ENCODE data around the gene ADAP1. TPM values are rescaled to one million over a fixed set of nuclear protein-coding genes. Genes with fewer than 3 reads are reported as not detected.

Gene ADAP1
- total RNA-seq, 1 experiment from 2014 or later, result 6.2 TPM

DNA sequence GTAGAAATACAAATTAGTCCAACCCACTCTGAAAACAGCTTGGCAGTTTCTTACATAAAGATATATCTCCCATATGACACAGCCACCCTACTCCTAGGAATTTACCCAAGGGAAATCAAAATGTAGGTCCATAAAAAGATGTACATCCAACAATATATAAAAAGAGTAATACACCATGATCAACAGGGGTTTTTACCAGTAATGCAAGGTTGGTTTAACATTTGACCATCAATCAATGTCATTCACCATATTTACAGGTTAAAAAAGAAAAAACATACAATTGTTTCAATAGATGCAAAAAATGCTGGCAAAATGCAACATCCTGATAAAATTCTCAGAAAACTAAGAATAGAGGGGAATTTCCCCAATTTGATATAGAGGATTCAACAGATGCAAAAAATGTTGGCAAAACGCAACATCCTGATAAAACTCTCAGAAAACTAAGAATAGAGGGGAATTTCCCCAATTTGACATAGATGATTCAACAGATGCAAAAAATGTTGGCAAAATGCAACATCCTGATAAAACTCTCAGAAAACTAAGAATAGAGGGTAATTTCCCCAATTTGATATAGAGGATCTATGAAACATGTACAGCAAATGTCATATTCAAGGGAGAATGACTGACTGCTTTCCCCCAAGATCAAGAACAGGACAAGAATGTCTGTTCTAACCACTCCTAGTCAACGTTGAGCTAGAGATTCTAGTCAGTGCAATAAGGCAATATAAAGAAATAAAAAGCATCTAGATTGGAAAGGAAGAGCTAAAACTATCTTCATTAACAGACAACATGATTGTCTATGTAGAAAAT, 13.7 kb downstream of the ADAP1 start:
- Histone ChIP-seq H2BK120ac (ENCODE audit: low read depth, low read length, poor library complexity, severe bottlenecking) (no peak overlapping the region), H3K9ac (ENCODE audit: extremely low read depth, insufficient read length, low read length) (no peak overlapping the region), H3K4ac (ENCODE audit: low read depth, low read length) (no peak overlapping the region), H3K27me3 (ENCODE audit: insufficient read depth, low read length) (no peaks in the 10 kb centered on the region), H4K5ac (ENCODE audit: insufficient read length, low read depth, low read length) (no peak overlapping the region), H4K8ac (replicated peaks; ENCODE audit: insufficient read length, low read depth, low read length) (no peak overlapping the region), H3K23ac (ENCODE audit: insufficient read length, low read depth, low read length) (no peak overlapping the region), H3K18ac (ENCODE audit: insufficient read length, low read depth, low read length) (no peak overlapping the region), H3K4me1 (ENCODE audit: insufficient read depth, low read length) (no peaks in the 10 kb centered on the region), H2BK12ac (ENCODE audit: insufficient read length, low read depth, low read length) (no peak overlapping the region), H3K27ac (ENCODE audit: insufficient read length, low read depth, low read length) (no peak overlapping the region), H3K79me1 (ENCODE audit: insufficient read depth, low read depth, low read length, poor library complexity, severe bottlenecking) (no peaks in the 10 kb centered on the region), H2BK15ac (ENCODE audit: low read depth, low read length) (no peak overlapping the region), H3K79me2 (ENCODE audit: insufficient read depth, low read length) (no peaks in the 10 kb centered on the region), H2BK5ac (ENCODE audit: insufficient read length, low read length) (no peak overlapping the region), H4K91ac (ENCODE audit: insufficient read length, low read depth, low read length) (no peak overlapping the region), H2AFZ (ENCODE audit: low read length) (no peak overlapping the region), H2BK20ac (ENCODE audit: low read depth, low read length, poor library complexity, severe bottlenecking) (no peak overlapping the region), H3K9me3 (ENCODE audit: control insufficient read depth, low read depth, low read length) (no peaks in the 10 kb centered on the region), H2AK5ac (ENCODE audit: insufficient read length, low read length) (no peak overlapping the region), H3T11ph (ENCODE audit: low read length) (no peak overlapping the region), H3K4me2 (ENCODE audit: insufficient read depth, insufficient read length, low read length) (no peak overlapping the region), H3K23me2 (ENCODE audit: insufficient read length, low read depth, low read length, poor library complexity, severe bottlenecking) (no peaks in the 10 kb centered on the region), H4K20me1 (ENCODE audit: control insufficient read depth, insufficient read depth, insufficient read length) (no peaks in the 10 kb centered on the region), H3K56ac (ENCODE audit: insufficient read length, low read depth, low read length) (no peak overlapping the region), H3K14ac (ENCODE audit: insufficient read depth, low read length) (no peak overlapping the region)
- TF ChIP-seq, protein P1, sequence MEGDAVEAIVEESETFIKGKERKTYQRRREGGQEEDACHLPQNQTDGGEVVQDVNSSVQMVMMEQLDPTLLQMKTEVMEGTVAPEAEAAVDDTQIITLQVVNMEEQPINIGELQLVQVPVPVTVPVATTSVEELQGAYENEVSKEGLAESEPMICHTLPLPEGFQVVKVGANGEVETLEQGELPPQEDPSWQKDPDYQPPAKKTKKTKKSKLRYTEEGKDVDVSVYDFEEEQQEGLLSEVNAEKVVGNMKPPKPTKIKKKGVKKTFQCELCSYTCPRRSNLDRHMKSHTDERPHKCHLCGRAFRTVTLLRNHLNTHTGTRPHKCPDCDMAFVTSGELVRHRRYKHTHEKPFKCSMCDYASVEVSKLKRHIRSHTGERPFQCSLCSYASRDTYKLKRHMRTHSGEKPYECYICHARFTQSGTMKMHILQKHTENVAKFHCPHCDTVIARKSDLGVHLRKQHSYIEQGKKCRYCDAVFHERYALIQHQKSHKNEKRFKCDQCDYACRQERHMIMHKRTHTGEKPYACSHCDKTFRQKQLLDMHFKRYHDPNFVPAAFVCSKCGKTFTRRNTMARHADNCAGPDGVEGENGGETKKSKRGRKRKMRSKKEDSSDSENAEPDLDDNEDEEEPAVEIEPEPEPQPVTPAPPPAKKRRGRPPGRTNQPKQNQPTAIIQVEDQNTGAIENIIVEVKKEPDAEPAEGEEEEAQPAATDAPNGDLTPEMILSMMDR (conservative IDR thresholded peaks at IDR 0.05), result no peak
- Mint-ChIP-seq H3K27me3 (ENCODE audit: low read depth) (peaks cover 13% of the 10 kb centered on the region), H3K4me3 (no peak overlapping the region), H3K36me3 (ENCODE audit: insufficient read depth in 1 of 3, low read depth in 3 of 3) (no peaks in the 10 kb centered on the region; a peak in 2 of 7 replicates), H3K9me3 (peaks cover 3 to 4% of the 10 kb centered on the region in 2 experiments; a peak in 3 of 5 replicates), H3K4me1 (peaks cover 4 to 7% of the 10 kb centered on the region in 2 experiments; a peak in 3 of 4 replicates), H3K27ac (no peak overlapping the region)
- WGBS (ENCODE audit: extremely low coverage, insufficient read length, low lambda C conversion rate), result no CpG with 5 or more reads among the region's 2 CpGs
- no peak for DNase-seq

Measured in H9 (cell line).